ENCODE results near the gene ZCRB1. TPM values are rescaled to one million over a fixed set of nuclear protein-coding genes. Genes with fewer than 3 reads are reported as not detected.

Gene ZCRB1
- total RNA-seq, 1 experiment from 2014 or later: 68.1 TPM

DNA sequence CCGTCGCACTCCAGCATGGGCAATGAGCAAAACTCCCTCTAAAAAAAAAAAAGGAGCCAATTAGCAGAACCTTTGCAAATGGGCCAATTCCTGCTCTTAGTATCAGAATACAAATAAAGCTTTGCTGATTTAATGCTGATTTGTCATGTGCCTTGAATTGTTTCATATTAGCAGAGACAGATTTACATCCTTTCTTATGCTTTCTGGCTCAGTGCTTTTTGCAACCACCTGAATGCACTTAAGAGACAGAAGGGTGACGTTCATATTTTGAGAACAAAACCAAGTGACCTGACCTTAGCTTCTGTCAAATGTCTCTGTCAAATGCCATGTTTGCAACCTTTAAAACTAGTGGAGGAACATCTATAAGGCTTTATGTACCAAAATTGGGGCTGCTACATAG, 44.0 kb downstream of the ZCRB1 start:
- ChIA-PET RAD21 (ENCODE audit: low non-redundant PET in 1 of 2, low total read pairs in 2 of 2, uncharacterized antibody in 2 of 2, unreplicated experiment in 2 of 2) (no interaction called here), CTCF (no interaction called here), POLR2A (interaction anchor here (0.5 kb wide), 1 partner anchor 17 kb away, joined by 4 read pairs; no protein-coding TSS in a partner anchor)
- Histone ChIP-seq H3K9ac (ENCODE audit: low read length) (no peak overlapping the region), H2AFZ (ENCODE audit: low read depth, low read length, poor library complexity, severe bottlenecking) (no peak overlapping the region), H3K4me3 (replicated peaks in 1 of 2; ENCODE audit: low read depth in 1 of 2, low read length in 2 of 2) (no peak overlapping the region), H3K9me3 (ENCODE audit: control insufficient read depth in 1 of 2, insufficient read depth in 1 of 2, low read depth in 1 of 2, low read length in 2 of 2) (no peaks in the 10 kb centered on the region), H4K20me1 (ENCODE audit: insufficient read depth) (no peaks in the 10 kb centered on the region), H3K36me3 (ENCODE audit: control insufficient read depth in 1 of 2, insufficient read depth in 2 of 2, low read length in 2 of 2) (no peaks in the 10 kb centered on the region), H3K4me2 (ENCODE audit: low read length) (no peak overlapping the region), H3K79me2 (ENCODE audit: insufficient read depth, low read length) (no peaks in the 10 kb centered on the region), H3K27ac (ENCODE audit: low read depth, low read length) (no peak overlapping the region), H3K27me3 (ENCODE audit: insufficient read depth, low read length) (no peaks in the 10 kb centered on the region), H3K4me1 (ENCODE audit: control insufficient read depth in 1 of 2, insufficient read depth in 2 of 2, low read length in 2 of 2) (no peaks in the 10 kb centered on the region), H3K9me2 (ENCODE audit: insufficient read depth) (no peaks in the 10 kb centered on the region)
- no peak for DNase-seq (ENCODE audit: low read depth, low spot score)
- intact Hi-C loops (cut with micrococcal nuclease): no loop called here
- TF ChIP-seq CBX3 (IDR thresholded peaks at IDR 0.05; ENCODE audit: low read depth) (no peak), RAD21 (IDR thresholded peaks at IDR 0.05; ENCODE audit: low read depth) (no peak), YY1 (IDR thresholded peaks at IDR 0.05; ENCODE audit: extremely low read depth, insufficient replicate concordance, low read depth, low read length) (no peak), SIN3A (IDR thresholded peaks at IDR 0.05; ENCODE audit: low read depth) (no peak), EGR1 (IDR thresholded peaks at IDR 0.05; ENCODE audit: low read depth) (no peak), EZH2 (IDR thresholded peaks at IDR 0.05) (no peak), JUND (IDR thresholded peaks at IDR 0.05) (no peak), ZNF274 (IDR thresholded peaks at IDR 0.05; ENCODE audit: low read depth, low read length) (no peak), FOSL1 (IDR thresholded peaks at IDR 0.05; ENCODE audit: low read depth) (no peak), POLR2A (IDR thresholded peaks at IDR 0.05; ENCODE audit: borderline replicate concordance, extremely low read depth, insufficient read depth, insufficient read length) (no peak)
- TF ChIP-seq, protein P1, sequence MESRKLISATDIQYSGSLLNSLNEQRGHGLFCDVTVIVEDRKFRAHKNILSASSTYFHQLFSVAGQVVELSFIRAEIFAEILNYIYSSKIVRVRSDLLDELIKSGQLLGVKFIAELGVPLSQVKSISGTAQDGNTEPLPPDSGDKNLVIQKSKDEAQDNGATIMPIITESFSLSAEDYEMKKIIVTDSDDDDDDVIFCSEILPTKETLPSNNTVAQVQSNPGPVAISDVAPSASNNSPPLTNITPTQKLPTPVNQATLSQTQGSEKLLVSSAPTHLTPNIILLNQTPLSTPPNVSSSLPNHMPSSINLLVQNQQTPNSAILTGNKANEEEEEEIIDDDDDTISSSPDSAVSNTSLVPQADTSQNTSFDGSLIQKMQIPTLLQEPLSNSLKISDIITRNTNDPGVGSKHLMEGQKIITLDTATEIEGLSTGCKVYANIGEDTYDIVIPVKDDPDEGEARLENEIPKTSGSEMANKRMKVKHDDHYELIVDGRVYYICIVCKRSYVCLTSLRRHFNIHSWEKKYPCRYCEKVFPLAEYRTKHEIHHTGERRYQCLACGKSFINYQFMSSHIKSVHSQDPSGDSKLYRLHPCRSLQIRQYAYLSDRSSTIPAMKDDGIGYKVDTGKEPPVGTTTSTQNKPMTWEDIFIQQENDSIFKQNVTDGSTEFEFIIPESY (IDR thresholded peaks at IDR 0.05; ENCODE audit: extremely low read depth, insufficient replicate concordance, low read length): no peak
- TF ChIP-seq, protein P2, sequence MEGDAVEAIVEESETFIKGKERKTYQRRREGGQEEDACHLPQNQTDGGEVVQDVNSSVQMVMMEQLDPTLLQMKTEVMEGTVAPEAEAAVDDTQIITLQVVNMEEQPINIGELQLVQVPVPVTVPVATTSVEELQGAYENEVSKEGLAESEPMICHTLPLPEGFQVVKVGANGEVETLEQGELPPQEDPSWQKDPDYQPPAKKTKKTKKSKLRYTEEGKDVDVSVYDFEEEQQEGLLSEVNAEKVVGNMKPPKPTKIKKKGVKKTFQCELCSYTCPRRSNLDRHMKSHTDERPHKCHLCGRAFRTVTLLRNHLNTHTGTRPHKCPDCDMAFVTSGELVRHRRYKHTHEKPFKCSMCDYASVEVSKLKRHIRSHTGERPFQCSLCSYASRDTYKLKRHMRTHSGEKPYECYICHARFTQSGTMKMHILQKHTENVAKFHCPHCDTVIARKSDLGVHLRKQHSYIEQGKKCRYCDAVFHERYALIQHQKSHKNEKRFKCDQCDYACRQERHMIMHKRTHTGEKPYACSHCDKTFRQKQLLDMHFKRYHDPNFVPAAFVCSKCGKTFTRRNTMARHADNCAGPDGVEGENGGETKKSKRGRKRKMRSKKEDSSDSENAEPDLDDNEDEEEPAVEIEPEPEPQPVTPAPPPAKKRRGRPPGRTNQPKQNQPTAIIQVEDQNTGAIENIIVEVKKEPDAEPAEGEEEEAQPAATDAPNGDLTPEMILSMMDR (IDR thresholded peaks at IDR 0.05 in 2 of 3, conservative IDR thresholded peaks at IDR 0.05 in 1 of 3; ENCODE audit: borderline replicate concordance in 1 of 3, insufficient read depth in 1 of 3, low read depth in 2 of 3, low read length in 2 of 3): no peak
- ATAC-seq: no peak
- no TSS peak for BruUV-seq (replicated peaks)
